ENCODE measurements around the gene RETSAT. TPM values are rescaled to one million over a fixed set of nuclear protein-coding genes. Genes with fewer than 3 reads are reported as not detected.

RETSAT gene
- 17.2 and 46.7 TPM in 2 replicates for total RNA-seq (2016; rRNA removed; fragmentation: Illumina TruSeq; extraction: Trizol)
- total RNA-seq (2016; cell fraction: cytosol; rRNA removed; fragmentation: Illumina TruSeq; extraction: Trizol; ENCODE audit: low read depth): 10.9 and 12.3 TPM in 2 replicates
- 18.1 and 44.6 TPM in 2 replicates for total RNA-seq (2016; cell fraction: insoluble cytoplasmic fraction; rRNA removed; fragmentation: Illumina TruSeq; extraction: Trizol)
- 15.7 and 17.3 TPM in 2 replicates for total RNA-seq (2016; cell fraction: membrane; rRNA removed; fragmentation: Illumina TruSeq; extraction: Trizol)
- 50.8 and 58.5 TPM in 2 replicates for total RNA-seq (2016; cell fraction: nucleus; rRNA removed; fragmentation: Illumina TruSeq; extraction: Trizol)
- 61.0 and 88.0 TPM in 2 replicates for polyA plus RNA-seq (2011; rRNA removed)
- polyA plus RNA-seq (2011; cell fraction: cytosol; rRNA removed): 45.6 and 61.3 TPM in 2 replicates
- 145 and 168 TPM in 2 replicates for polyA plus RNA-seq (2011; cell fraction: nucleus; rRNA removed)
- polyA plus RNA-seq (2012): 76.9 and 78.5 TPM in 2 replicates
- 4.6 and 4.8 TPM in 2 replicates for polyA plus RNA-seq (2016; cell fraction: cytosol; fragmentation: Illumina TruSeq; extraction: Trizol; ENCODE audit: low read depth)
- 15.6 and 17.6 TPM in 2 replicates for polyA plus RNA-seq (2016; cell fraction: insoluble cytoplasmic fraction; fragmentation: Illumina TruSeq; extraction: Trizol; ENCODE audit: low read depth)
- polyA plus RNA-seq (2016; cell fraction: membrane; fragmentation: Illumina TruSeq; extraction: Trizol; ENCODE audit: low read depth): 9.2 and 10.8 TPM in 2 replicates
- polyA plus RNA-seq (2016; cell fraction: nucleus; fragmentation: Illumina TruSeq; extraction: Trizol; ENCODE audit: insufficient read depth, low read depth): 96.7 and 99.7 TPM in 2 replicates
- polyA minus RNA-seq (2011; rRNA and poly(A)+ RNA removed; ENCODE audit: low replicate concordance): 163 and 207 TPM in 2 replicates
- polyA minus RNA-seq (2011; cell fraction: cytosol; rRNA and poly(A)+ RNA removed): 39.9 and 52.7 TPM in 2 replicates
- 60.9 and 82.7 TPM in 2 replicates for polyA minus RNA-seq (2011; cell fraction: nucleus; rRNA and poly(A)+ RNA removed)
- Bru-seq, nascent RNA: percentile 84 among the genes with signal in this experiment
- percentile 82 among the genes with signal in this experiment for BruChase-seq, experiment 1, labeled RNA remaining after a 6-hour chase
- percentile 86 among the genes with signal in this experiment for BruChase-seq, experiment 2, labeled RNA remaining after a 2-hour chase
- long read RNA-seq, experiment 1, transcript RETSAT-201 (11 exons, 3,100 nt): major isoform, 14 of 21 reads
- long read RNA-seq, experiment 1, partial matches to known transcripts: 6 of 21 reads
- long read RNA-seq, experiment 1, other reads (novel, unspliced or antisense): 1 of 21 reads
- long read RNA-seq, experiment 2, transcript RETSAT-201 (11 exons, 3,100 nt): major isoform, 96 of 162 reads
- long read RNA-seq, experiment 2, partial matches to known transcripts: 21 of 162 reads
- long read RNA-seq, experiment 2, other reads (novel, unspliced or antisense): 44 of 162 reads

DNA sequence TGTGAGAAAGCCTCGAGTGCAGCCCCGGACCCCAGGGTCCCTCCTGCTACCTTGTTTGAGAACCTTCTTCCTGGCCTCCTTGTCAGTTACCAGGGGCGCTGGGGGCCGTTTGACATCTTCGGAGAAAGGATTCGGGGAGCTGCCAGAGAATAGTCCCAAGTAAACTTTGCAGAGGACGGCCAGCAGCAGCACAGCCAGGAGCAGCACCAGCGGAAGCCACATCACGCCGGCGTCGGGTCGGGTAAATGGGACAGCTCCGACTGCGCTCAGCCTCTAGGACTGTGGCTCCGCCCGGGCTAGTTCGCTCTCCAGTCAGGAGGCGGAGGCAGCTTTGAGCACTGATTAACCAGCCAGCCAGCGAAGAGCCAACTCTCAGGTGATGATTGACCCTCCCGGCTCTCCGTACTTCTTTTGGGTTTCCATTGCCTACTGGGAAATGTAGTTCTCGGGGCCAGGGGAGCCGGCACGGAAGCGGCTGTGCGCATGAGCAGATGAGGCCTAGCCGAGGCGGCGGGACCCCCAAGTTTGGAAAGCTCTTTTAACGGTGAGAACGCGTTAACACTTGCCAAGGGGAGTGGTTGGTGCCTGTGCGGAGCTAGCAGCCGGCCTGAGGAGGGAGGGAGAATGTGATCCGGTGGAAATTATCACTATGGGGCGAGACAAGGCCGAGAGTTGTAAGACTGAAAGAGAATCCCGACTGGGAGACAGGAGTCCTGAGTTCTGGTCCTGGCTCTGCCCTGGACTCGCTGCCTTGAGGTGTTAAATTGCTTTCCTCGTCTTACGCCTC, at the start of gene RETSAT, which contains the start of gene ELMOD3:
TSS of gene RETSAT (minus strand) at position 243 of the 787 bp plus-strand sequence. CDS start at position 222, 21 bp downstream.
TSS of gene ELMOD3 (plus strand) at position 484 of the 787 bp plus-strand sequence. CDS start 2,430 bp downstream, outside the sequence.
- peak within 1 kb of the TSS; percentile 82 for H2AFZ ChIP-seq (ENCODE audit: low read length)
- FAIRE-seq (peak; percentile 99), DNase-seq (ENCODE audit: low spot score) (peak; percentile 100), ATAC-seq (peak; percentile 98)
- in situ Hi-C loops (cut with HindIII; ENCODE audit: extremely low pct_ligation_motif_present, low pct_unique_long_range_greater_than_20kb) (no loop called here), intact Hi-C loops (cut with micrococcal nuclease; ENCODE audit: unreplicated experiment) (loop anchor here (1.0 kb wide), 4 partner anchors 12 to 198 kb away; no protein-coding TSS in a partner anchor)
- no peaks in the 10 kb centered on the region; a peak in 1 of 5 replicates for H3K27me3 ChIP-seq (ENCODE audit: control insufficient read depth in 1 of 2, insufficient read depth in 2 of 2, low read length in 2 of 2)
- BruUV-seq (replicated peaks): no TSS peak
- peaks cover 35% of the 10 kb centered on the region for H3K79me2 ChIP-seq (ENCODE audit: insufficient read depth, low read length)
- peak within 1 kb of the TSS; percentile 94 for H3K4me2 ChIP-seq (ENCODE audit: low read depth, low read length)
- peak within 1 kb of the TSS; percentile 72 for H3K27ac ChIP-seq (ENCODE audit: extremely low read length, insufficient read depth, low read length)
- peaks cover 14 to 26% of the 10 kb centered on the region in 2 experiments for H3K36me3 ChIP-seq (replicated peaks in 1 of 2; ENCODE audit: control insufficient read depth in 1 of 2, insufficient read depth in 2 of 2, low read length in 2 of 2)
- no peaks in the 10 kb centered on the region for H3K9me3 ChIP-seq (ENCODE audit: low read length)
- peaks cover 33% of the 10 kb centered on the region for H3K4me1 ChIP-seq (ENCODE audit: insufficient read depth, low read length)
- ChIA-PET CTCF (ENCODE audit: low intra/inter-chr PET ratio, low total read pairs) (no interaction called here), POLR2A (interaction anchor here (0.6 to 8.5 kb wide), 34 partner anchors 9 to 434 kb away, joined by 3 to 142 read pairs (median 6); partner anchors contain the start of genes C2orf68, GGCX, KCMF1 and MAT2A)
- H4K20me1 ChIP-seq (ENCODE audit: insufficient read depth, low read length): no peaks in the 10 kb centered on the region
- peak within 1 kb of the TSS; percentile 89 for H3K9ac ChIP-seq (ENCODE audit: insufficient read depth, low read depth, low read length)
- under 1% methylated on average over 28 of the region's 42 CpGs for WGBS (ENCODE audit: low lambda C conversion rate)
- H3K4me3 ChIP-seq (replicated peaks in 1 of 3; ENCODE audit: insufficient read depth in 1 of 3, low read depth in 2 of 3, low read length in 3 of 3): peak within 1 kb of the TSS; percentile 89 to 93 (median 91)
- TF ChIP-seq FOXK2 (IDR thresholded peaks at IDR 0.05) (0 out of 2 replicates have a peak, but pooled peaks have one; percentile 36), ZNF614 (CRISPR knock-in tag; IDR thresholded peaks at IDR 0.05; ENCODE audit: borderline replicate concordance) (peak; percentile 87), SP5 (CRISPR knock-in tag; IDR thresholded peaks at IDR 0.05; ENCODE audit: borderline replicate concordance, low read depth) (peak; percentile 76), CAMTA2 (CRISPR knock-in tag; IDR thresholded peaks at IDR 0.05; ENCODE audit: borderline replicate concordance) (peak; percentile 81; the same call in 1 of the 2 replicates), ZBTB1 (CRISPR knock-in tag; IDR thresholded peaks at IDR 0.05; ENCODE audit: borderline replicate concordance) (peak; percentile 14; the same call in 1 of the 2 replicates), IRF2 (CRISPR knock-in tag; IDR thresholded peaks at IDR 0.05) (peak; percentile 97), ZNF83 (CRISPR knock-in tag; IDR thresholded peaks at IDR 0.05; ENCODE audit: borderline replicate concordance) (no peak), KDM4B (CRISPR knock-in tag; IDR thresholded peaks at IDR 0.05) (peak; percentile 75; the same call in 1 of the 2 replicates), RBAK (CRISPR knock-in tag; IDR thresholded peaks at IDR 0.05) (no peak), ZNF350 (CRISPR knock-in tag; IDR thresholded peaks at IDR 0.05; ENCODE audit: borderline replicate concordance, low read depth) (peak; percentile 98; the same call in 1 of the 2 replicates), MIER2 (CRISPR knock-in tag; IDR thresholded peaks at IDR 0.05) (peak; percentile 83), ZNF33B (CRISPR knock-in tag; IDR thresholded peaks at IDR 0.05) (peak; percentile 80; the same call in 1 of the 2 replicates), SATB2 (CRISPR knock-in tag; IDR thresholded peaks at IDR 0.05) (peak; percentile 77; the same call in 1 of the 2 replicates), NFRKB (IDR thresholded peaks at IDR 0.05) (no peak)
- TF ChIP-seq, protein P1, sequence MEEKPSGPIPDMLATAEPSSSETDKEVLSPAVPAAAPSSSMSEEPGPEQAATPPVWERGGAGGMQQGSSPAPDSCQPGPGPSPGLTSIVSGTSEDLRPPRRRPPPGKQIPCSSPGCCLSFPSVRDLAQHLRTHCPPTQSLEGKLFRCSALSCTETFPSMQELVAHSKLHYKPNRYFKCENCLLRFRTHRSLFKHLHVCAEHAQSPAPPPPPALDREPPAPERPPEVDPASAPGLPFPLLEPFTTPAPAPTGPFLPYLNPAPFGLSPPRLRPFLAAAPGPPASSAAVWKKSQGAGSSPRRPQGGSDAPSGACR (CRISPR knock-in tag; IDR thresholded peaks at IDR 0.05): 0 out of 2 replicates have a peak, but pooled peaks have one; percentile 8
- TF ChIP-seq, protein P2, sequence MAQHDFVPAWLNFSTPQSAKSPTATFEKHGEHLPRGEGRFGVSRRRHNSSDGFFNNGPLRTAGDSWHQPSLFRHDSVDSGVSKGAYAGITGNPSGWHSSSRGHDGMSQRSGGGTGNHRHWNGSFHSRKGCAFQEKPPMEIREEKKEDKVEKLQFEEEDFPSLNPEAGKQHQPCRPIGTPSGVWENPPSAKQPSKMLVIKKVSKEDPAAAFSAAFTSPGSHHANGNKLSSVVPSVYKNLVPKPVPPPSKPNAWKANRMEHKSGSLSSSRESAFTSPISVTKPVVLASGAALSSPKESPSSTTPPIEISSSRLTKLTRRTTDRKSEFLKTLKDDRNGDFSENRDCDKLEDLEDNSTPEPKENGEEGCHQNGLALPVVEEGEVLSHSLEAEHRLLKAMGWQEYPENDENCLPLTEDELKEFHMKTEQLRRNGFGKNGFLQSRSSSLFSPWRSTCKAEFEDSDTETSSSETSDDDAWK (CRISPR knock-in tag; IDR thresholded peaks at IDR 0.05): no peak

All from HepG2 (cell line).